22Rv1 (cell line): ENCODE results near the gene RB1.

Experiments
- ZFX ChIP-seq: fragments of 450-650 bp; IDR thresholded peaks from 2 replicates; pipeline ENCODE4 v1.6.1; 2017; ENCODE audit warnings: antibody characterized with exemption, borderline replicate concordance
- TF ChIP-seq, protein P1 (sequence below): fragments of 450-650 bp; IDR thresholded peaks from 2 replicates; pipeline ENCODE4 v1.5.1; 2017; ENCODE audit warnings: mild to moderate bottlenecking

DNA sequence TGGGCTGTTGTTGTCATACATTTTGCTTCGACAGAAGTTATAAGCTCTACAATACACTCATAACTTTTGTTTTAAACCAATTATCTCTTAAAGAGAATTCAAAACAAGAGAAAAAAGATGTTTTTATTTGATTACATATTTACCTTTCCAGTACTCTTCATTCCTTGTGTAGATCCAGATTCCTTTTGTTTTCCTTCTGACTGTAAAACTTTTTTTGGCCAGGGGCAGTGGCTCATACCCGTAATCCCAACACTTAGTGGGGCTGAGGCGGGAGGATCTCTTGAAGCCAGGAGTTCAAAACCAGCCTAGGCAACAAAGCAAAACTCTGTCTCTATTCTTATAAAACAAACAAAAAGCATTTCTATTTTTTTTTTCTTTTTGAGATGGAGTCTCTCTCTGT lies 87.7 kb downstream of the RB1 start:
- TF ChIP-seq, protein P1, sequence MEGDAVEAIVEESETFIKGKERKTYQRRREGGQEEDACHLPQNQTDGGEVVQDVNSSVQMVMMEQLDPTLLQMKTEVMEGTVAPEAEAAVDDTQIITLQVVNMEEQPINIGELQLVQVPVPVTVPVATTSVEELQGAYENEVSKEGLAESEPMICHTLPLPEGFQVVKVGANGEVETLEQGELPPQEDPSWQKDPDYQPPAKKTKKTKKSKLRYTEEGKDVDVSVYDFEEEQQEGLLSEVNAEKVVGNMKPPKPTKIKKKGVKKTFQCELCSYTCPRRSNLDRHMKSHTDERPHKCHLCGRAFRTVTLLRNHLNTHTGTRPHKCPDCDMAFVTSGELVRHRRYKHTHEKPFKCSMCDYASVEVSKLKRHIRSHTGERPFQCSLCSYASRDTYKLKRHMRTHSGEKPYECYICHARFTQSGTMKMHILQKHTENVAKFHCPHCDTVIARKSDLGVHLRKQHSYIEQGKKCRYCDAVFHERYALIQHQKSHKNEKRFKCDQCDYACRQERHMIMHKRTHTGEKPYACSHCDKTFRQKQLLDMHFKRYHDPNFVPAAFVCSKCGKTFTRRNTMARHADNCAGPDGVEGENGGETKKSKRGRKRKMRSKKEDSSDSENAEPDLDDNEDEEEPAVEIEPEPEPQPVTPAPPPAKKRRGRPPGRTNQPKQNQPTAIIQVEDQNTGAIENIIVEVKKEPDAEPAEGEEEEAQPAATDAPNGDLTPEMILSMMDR = no peak
- TF ChIP-seq ZFX = no peak
